A673 (cell line): ENCODE results near the gene PCDH19.
"Not testable (repeated sequence)": the region's sequence is repeated elsewhere in the genome, so short reads cannot be mapped to it uniquely, and the experiment has no call there.

Source experiments
- CTCF ChIP-seq: fragments of 300-800, 200-600 bp; sonication (generic); conservative IDR thresholded peaks from 2 replicates; pipeline ENCODE4 v1.5.1; 2017; ENCODE audit warnings: low read depth, mild to moderate bottlenecking, antibody characterized with exemption, low read length, moderate library complexity, mixed read lengths
- EZH2 ChIP-seq: fragments of 200-600 bp; sonication (generic); IDR thresholded peaks from 2 replicates; pipeline ENCODE4 v1.6.1; 2017; ENCODE audit warnings: borderline replicate concordance, low read depth, mild to moderate bottlenecking, mixed read lengths, antibody characterized with exemption, low read length; ENCODE audit not compliant: poor library complexity, severe bottlenecking

GRCh38 chrX:100441321-100441720 is 31.2 kb upstream of the PCDH19 start:
- not testable (repeated sequence) for TF ChIP-seq CTCF, EZH2
